ENCODE results near the gene GRIA3.

DNA sequence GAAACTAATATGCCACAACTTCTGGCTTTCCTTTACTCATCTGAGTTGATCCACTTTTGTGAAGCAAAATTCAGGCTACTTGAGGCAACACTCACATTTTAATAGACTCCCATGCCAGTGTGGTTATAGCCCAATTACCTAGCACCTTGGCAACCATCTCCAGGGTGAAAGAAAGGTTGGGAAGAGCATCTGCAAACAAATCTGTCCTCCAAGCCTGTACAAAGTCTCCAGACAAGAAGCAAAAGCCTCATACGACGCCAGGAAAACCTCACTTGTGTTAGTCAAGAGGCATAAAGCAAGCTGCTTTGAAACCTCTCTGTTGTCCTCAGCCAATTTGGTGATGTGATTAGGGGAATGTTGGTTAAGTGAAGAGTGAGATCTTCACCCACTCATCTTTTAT lies 302.2 kb downstream of the GRIA3 start:
- TF ChIP-seq POLR2A (IDR thresholded peaks at IDR 0.05; ENCODE audit: low read depth, low read length) (no peak), TAF1 (IDR thresholded peaks at IDR 0.05; ENCODE audit: borderline replicate concordance, low read depth, low read length) (no peak)

All from GM12892 (cell line).